GM12801 (cell line): ENCODE results near the gene SFSWAP.

Experiments
- TF ChIP-seq, protein P1 (sequence below): IDR thresholded peaks from one replicate; pipeline ENCODE4 v1.5.1; 2011; ENCODE audit warnings: control low read depth; ENCODE audit not compliant: insufficient read length; ENCODE audit errors: extremely low read depth

SFSWAP gene

DNA sequence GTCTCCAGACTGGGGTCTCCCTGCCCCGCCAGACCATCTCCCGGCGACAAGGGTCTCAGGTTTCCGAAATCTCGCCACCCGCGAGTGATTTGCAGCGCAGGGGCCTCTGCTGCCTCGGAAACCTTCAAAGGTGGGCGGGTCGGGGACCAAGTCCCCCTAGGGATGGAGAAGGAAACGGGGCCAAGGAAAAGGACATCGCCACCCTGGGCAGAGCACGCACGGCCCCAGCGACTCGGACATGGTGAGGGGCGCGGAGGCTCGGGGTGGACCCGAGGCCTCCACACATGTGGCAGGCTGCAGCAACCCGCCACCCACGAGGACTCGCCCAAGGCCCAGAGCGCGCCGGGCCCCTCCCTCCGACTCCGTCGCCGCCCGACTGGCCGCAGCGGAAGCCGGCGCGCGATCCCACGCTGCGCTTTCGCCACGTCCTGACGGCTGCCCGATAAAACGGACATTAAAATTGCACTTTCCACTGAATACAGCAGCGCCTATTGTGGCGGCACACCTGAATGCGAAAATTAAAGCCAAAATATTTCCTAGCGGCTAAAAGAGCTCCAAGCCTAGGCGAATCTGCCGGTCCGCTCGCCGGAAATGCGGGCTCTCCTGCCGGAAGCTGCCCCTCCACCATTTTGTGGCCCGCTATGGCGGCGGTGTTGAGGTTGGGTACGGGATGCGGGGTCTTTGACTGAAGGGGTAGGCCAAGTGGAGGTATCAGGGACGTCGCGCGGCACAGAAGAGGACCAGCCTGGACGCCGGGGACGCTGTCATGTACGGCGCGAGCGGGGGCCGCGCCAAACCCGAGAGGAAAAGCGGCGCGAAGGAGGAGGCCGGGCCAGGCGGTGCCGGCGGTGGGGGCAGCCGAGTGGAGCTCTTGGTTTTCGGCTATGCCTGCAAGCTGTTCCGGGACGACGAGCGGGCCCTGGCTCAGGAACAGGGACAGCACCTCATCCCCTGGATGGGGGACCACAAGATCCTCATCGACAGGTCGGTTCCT is at the start of gene SFSWAP:
Gene SFSWAP, plus strand, starts transcription at position 627 of the 994 bp plus-strand sequence. Its CDS starts 140 bp downstream, at position 767.
- TF ChIP-seq, protein P1, sequence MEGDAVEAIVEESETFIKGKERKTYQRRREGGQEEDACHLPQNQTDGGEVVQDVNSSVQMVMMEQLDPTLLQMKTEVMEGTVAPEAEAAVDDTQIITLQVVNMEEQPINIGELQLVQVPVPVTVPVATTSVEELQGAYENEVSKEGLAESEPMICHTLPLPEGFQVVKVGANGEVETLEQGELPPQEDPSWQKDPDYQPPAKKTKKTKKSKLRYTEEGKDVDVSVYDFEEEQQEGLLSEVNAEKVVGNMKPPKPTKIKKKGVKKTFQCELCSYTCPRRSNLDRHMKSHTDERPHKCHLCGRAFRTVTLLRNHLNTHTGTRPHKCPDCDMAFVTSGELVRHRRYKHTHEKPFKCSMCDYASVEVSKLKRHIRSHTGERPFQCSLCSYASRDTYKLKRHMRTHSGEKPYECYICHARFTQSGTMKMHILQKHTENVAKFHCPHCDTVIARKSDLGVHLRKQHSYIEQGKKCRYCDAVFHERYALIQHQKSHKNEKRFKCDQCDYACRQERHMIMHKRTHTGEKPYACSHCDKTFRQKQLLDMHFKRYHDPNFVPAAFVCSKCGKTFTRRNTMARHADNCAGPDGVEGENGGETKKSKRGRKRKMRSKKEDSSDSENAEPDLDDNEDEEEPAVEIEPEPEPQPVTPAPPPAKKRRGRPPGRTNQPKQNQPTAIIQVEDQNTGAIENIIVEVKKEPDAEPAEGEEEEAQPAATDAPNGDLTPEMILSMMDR: no peak

DNA sequence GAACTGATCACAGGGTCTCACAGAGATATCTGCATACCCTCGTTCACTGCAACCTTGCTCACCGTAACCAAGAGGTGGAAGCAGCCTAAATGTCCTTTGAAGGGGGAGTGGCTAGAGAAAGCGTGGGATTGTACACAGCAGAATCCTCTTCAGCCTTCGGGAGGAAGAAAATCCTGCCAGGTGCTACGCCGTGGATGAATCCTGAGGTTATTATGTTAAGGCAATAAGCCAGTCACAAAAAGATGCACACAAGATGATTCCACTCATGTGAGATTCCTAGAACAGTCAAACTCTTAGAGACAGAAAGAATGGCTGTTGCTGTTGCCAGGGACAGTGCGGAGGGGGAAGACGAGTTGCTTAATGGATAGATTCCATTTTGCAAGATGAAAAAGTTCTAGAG is 39.6 kb upstream of the SFSWAP start:
- TF ChIP-seq, protein P1: no peak

DNA sequence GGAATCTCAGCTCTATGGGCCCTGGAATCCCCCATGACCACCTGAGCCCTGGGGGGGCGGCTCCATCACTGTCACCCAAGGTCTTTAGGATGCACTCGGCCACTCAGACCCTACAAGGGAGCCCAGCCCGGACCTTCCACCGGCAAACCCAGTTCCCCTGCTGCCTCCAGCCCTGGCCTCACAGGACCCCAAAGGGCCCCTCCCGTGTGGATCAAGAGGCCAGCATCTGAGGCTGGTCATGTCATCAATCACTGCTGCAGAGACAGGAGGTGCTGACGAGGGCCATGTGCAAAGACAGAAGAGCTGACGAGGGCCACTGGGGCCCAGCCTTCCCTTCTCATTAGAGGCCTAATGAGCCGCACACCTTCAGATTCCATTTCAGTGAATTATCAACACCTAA is 39.0 kb upstream of the SFSWAP start:
- TF ChIP-seq, protein P1: no peak

DNA sequence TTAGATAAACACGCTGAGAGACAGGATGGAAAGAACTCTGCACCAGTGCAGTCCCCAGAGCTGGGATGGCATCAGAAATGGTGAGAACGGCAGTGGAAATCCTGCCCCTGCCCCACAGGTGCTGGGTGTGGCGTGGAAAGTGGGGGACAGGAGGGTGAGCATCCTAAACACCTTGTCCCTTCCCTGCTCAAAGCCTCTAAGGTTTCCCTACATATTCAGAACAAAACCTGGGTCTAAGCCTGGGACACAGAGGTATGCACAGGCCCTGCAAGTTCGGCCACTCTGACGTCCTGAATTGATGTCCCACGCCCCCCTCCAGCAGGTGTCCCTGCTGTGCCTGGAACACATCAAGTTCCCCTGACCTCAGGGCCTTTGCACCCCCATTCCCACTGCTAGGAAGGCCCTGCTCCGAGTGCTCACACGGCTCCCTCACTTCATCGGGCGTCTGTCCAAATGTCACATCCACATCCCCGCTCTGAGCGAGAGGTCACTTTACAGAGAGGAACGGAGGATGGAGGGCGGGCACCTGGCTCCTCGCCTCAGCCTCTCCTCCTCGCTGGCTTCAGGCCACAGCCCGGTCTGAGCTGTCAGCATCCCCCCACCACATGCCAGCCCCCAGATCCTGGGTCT is 38.5 kb upstream of the SFSWAP start:
- TF ChIP-seq, protein P1: no peak

DNA sequence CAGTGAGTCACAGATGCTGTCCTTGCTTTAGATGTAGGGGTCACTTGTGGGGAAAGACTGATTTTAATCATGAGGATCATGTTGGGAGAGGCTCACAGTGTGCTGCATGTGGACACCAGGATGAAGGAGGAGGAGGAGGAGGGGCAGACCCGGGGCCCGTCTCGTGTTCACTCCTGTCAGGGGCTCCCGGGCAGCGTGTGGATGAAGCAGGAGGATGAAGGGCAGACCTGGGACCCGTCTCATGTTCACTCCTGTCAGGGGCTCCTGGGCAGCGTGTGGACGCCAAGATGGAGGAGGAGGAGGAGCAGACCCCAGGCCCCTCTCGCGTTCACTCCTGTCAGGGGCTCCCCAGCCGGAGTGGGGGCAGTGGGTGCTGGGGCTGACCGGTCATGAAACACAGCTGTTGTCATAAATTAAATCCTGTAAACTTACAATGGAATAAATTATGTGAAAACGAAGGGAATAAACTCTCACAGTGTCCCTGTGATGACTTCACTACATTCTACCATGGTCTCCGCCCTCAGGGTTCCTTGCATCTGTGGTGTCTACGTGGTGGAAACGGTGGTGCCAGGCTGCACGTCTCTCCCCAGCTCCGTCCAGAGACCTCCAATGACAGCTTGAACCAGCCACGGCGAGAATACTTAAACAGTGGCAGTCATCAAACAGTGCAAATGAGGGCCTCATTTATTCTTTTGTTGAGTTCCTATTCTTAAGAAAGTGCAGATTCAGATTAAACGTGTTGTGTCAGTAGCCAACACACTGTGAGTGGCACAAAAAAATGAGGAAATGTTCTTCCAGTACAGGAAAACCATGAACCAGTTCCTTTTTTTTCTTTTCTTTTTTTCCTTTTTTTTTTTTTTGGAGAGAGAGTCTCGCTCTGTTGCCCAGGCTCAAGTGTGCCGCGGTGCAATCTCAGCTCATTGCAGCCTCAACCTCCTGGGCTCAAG is 37.7 kb upstream of the SFSWAP start:
- TF ChIP-seq, protein P1: no peak

DNA sequence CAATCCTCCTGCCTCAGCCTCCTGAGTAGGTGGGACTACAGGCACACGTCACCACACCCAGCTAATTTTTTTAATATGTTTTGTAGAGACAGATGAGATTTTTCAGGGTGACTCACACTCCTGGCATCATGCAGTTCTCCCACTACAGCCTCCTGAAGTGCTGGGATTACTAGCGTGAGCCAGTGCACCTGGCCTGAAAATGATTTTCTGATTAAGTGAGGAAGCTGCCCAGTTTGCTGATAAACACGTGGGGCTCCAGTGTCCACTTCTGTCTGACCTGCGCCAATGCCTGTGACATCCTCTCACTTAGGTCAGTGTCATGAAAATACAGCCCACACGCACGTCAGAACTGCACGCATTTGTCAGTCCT is 37.0 kb upstream of the SFSWAP start:
- TF ChIP-seq, protein P1: no peak
